ENCODE measurements around the gene NUFIP1. TPM values are rescaled to one million over a fixed set of nuclear protein-coding genes. Genes with fewer than 3 reads are reported as not detected.
"Not testable (repeated sequence)": the region's sequence is repeated elsewhere in the genome, so short reads cannot be mapped to it uniquely, and the experiment has no call there.

Gene NUFIP1
- total RNA-seq, 2 experiments from 2014 or later, result 5.1 TPM

GRCh38 chr13:44902738-44903137 lies 86.5 kb downstream of the NUFIP1 start:
- H3K4me3 Mint-ChIP-seq, result no peak overlapping the region
- no peak overlapping the region for H3K27ac Mint-ChIP-seq
- peaks cover 1% of the 10 kb centered on the region for H3K9me3 Mint-ChIP-seq
- POLR2A ChIA-PET, result no interaction called here
- no peaks in the 10 kb centered on the region for H3K36me3 Mint-ChIP-seq
- H3K4me1 Mint-ChIP-seq, result no peaks in the 10 kb centered on the region
- DNase-seq (no peak), ATAC-seq (ENCODE audit: low read depth) (no peak)
- peaks cover 8% of the 10 kb centered on the region for H3K27me3 Mint-ChIP-seq

- H3K27me3 Mint-ChIP-seq, result peaks cover 7% of the 10 kb centered on the region
- no peak overlapping the region for H3K4me3 Mint-ChIP-seq
- no peak for DNase-seq
- no peaks in the 10 kb centered on the region for H3K36me3 Mint-ChIP-seq
- peaks cover 1% of the 10 kb centered on the region for H3K9me3 Mint-ChIP-seq
- H3K4me1 Mint-ChIP-seq, result no peaks in the 10 kb centered on the region
- H3K27ac Mint-ChIP-seq, result no peak overlapping the region
- POLR2A ChIA-PET, result no interaction called here
- ATAC-seq (ENCODE audit: low read depth), result no peak
Observed at GRCh38 chr13:44899967-44900366, 89.3 kb downstream of the NUFIP1 start.

DNA sequence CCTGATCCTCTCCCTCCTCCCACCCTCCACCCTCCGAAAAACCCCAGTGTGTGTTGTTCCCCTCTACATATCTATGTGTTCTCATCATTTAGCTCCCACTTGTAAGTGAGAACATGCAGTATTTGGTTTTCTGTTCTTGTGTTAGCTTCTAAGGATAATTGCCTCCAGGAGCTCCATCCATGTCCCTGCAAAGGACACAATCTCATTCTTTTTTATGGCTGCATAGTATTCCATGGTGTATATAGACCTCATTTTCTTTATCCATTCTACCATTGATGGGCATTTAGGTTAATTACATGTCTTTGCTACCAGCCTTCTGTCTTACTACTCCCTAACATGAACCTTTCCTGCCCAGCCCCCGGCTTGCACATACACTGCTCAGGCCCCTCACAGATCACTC lies 91.0 kb downstream of the NUFIP1 start:
- POLR2A ChIA-PET; H3K27ac Mint-ChIP-seq; H3K9me3 Mint-ChIP-seq; ATAC-seq (ENCODE audit: low read depth); DNase-seq; H3K4me1 Mint-ChIP-seq; H3K27me3 Mint-ChIP-seq; H3K36me3 Mint-ChIP-seq; H3K4me3 Mint-ChIP-seq: not testable (repeated sequence)

GRCh38 chr13:44895953-44896335 lies 93.3 kb downstream of the NUFIP1 start:
- DNase-seq (no peak), ATAC-seq (ENCODE audit: low read depth) (no peak)
- peaks cover 5% of the 10 kb centered on the region for H3K27me3 Mint-ChIP-seq
- no peak overlapping the region for H3K4me3 Mint-ChIP-seq
- H3K36me3 Mint-ChIP-seq, result no peaks in the 10 kb centered on the region
- H3K9me3 Mint-ChIP-seq, result no peaks in the 10 kb centered on the region
- POLR2A ChIA-PET, result no interaction called here
- H3K4me1 Mint-ChIP-seq, result no peaks in the 10 kb centered on the region
- no peak overlapping the region for H3K27ac Mint-ChIP-seq

- no peak for ATAC-seq (ENCODE audit: low read depth)
- POLR2A ChIA-PET, result no interaction called here
Observed at GRCh38 chr13:44895264-44895952, 93.9 kb downstream of the NUFIP1 start.

DNA sequence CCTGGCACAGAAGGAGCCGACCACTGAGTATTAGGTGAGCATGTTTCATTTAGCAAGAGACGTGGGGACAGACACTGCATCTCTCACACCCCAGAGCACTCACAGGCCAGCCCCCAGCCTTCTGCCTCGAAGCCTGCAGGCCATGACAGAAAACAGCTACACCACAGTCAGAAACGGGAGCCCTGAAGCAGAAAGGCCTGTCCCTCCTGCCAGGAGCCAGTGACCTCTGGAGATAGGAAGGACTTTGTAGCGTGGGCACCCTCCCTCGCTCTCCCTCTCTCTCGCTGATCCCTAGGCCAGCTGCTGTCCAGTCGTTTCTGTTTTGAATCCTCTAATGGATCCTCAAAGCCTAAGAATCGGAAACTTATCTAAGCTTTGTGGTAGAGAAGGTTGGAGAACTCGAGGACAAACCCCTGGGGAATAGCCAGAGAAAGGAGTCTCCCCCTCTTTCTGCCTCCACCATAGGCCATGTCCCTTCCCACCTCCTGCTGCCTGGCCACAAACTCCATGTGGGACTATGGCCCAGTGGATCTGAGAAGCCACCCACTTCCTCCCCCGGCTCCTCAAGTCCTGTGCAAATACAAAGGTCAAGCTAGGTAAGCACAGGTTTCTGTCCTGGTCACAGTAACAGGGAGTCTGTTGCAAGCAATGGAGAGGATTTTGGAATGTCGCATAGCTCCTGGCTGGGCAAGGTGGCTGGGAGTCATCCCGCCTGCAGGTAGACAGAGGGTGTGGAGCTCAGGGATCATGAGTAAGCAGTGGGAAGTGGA lies 95.1 kb downstream of the NUFIP1 start:
- H3K4me3 Mint-ChIP-seq, result no peak overlapping the region
- no peak for DNase-seq
- H3K4me1 Mint-ChIP-seq, result no peaks in the 10 kb centered on the region
- no peaks in the 10 kb centered on the region for H3K36me3 Mint-ChIP-seq
- no peaks in the 10 kb centered on the region for H3K9me3 Mint-ChIP-seq
- ATAC-seq (ENCODE audit: low read depth), result no peak
- H3K27me3 Mint-ChIP-seq, result peaks cover 5% of the 10 kb centered on the region
- POLR2A ChIA-PET, result no interaction called here
- H3K27ac Mint-ChIP-seq, result no peak overlapping the region

More at GRCh38 chr13:44895264-44895952, 93.9 kb downstream of the NUFIP1 start:
- DNase-seq, result no peak
- Mint-ChIP-seq H3K4me1 (no peaks in the 10 kb centered on the region), H3K36me3 (no peaks in the 10 kb centered on the region), H3K4me3 (no peak overlapping the region), H3K27ac (no peak overlapping the region), H3K27me3 (peaks cover 5% of the 10 kb centered on the region), H3K9me3 (no peaks in the 10 kb centered on the region)

Other genes starting within 250 kb of the NUFIP1 start
- 10 to 100 TPM; 34.0 to 35.0 TPM for gene GPALPP1, start 67 bp upstream of the NUFIP1 start, total RNA-seq
- gene GTF2F2, start 131.0 kb upstream of the NUFIP1 start, total RNA-seq, result 10 to 100 TPM; 15.0 to 15.1 TPM
- not detected for gene KCTD4, start 211.6 kb upstream of the NUFIP1 start, total RNA-seq

Measured in activated naive CD8-positive, alpha-beta T cell treated with anti-CD3 and anti-CD28 coated beads, Interleukin-2, amount 10 ng/mL, durations not matched to agents 7 days and 5 days (primary cell).